ENCODE data around the gene PEPD.

The PEPD gene

GRCh38 chr19:33402421-33403220 is 119.0 kb downstream of the PEPD start:
- H3K9me3 ChIP-seq (ENCODE audit: low read length): no peaks in the 10 kb centered on the region
- no peaks in the 10 kb centered on the region for H3K36me3 ChIP-seq (ENCODE audit: insufficient read depth, low read length)
- H3K4me1 ChIP-seq (ENCODE audit: insufficient read depth, low read length): peaks cover 11% of the 10 kb centered on the region
- no peak overlapping the region for H3K9ac ChIP-seq (ENCODE audit: low read length)
- no peaks in the 10 kb centered on the region for H3K27me3 ChIP-seq (ENCODE audit: control insufficient read depth in 1 of 2, insufficient read depth in 2 of 2, low read length in 2 of 2)
- H3K27ac ChIP-seq (ENCODE audit: low read depth, low read length): no peak overlapping the region
- H3K4me3 ChIP-seq (ENCODE audit: low read depth in 1 of 2, low read length in 2 of 2): no peak overlapping the region

- Histone ChIP-seq H3K27me3 (ENCODE audit: control insufficient read depth in 1 of 2, insufficient read depth in 2 of 2, low read length in 2 of 2) (no peaks in the 10 kb centered on the region), H3K4me1 (ENCODE audit: insufficient read depth, low read length) (peaks cover 11% of the 10 kb centered on the region), H3K36me3 (ENCODE audit: insufficient read depth, low read length) (no peaks in the 10 kb centered on the region), H3K4me3 (ENCODE audit: low read depth in 1 of 2, low read length in 2 of 2) (no peak overlapping the region), H3K9ac (ENCODE audit: low read length) (no peak overlapping the region), H3K27ac (ENCODE audit: low read depth, low read length) (no peak overlapping the region), H3K9me3 (ENCODE audit: low read length) (no peaks in the 10 kb centered on the region)
These were observed 119.7 kb downstream of the PEPD start for GRCh38 chr19:33401683-33402420.

DNA sequence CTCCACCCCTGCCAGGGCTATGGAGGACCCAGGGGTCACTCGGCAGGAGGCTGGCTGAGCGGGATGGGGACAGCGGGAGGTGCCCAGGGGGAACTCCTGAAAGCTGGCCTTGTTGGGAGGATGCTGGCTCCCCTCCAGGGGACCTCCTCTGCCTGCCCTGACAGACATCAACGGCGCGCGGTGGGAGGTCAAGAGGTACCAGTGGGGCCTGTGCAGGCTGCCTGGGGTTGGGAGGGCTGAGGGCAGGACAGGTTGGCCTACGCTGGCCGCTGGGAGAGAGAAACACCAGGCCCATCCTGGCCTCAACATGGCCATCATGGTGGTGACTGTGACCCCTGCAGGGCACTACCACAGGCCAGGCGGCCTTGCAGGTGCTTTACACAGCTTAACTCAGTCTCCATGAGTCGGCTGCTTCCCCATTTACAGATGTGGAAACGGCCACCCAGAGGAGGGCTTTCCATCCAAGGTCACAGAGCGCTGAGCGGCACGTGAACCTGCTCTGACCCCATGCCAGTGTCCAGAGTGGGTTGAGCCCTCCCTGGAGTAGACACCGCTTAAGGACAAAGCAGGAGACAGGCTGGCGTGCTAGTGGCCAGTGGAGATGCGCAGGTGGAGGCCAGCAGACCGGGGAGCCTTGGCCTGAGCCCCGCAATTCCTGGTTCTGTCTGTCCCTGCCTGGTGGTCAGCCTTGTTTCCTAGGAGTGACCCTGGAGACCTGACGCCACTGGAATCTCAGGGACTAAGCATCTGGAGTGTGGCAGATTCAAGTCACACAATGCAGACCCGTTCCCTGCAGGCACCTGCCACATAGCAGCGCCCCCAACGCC is 120.5 kb downstream of the PEPD start:
- Histone ChIP-seq H3K27me3 (ENCODE audit: control insufficient read depth in 1 of 2, insufficient read depth in 2 of 2, low read length in 2 of 2) (no peaks in the 10 kb centered on the region), H3K9ac (ENCODE audit: low read length) (no peak overlapping the region), H3K36me3 (ENCODE audit: insufficient read depth, low read length) (no peaks in the 10 kb centered on the region), H3K27ac (ENCODE audit: low read depth, low read length) (no peak overlapping the region), H3K9me3 (ENCODE audit: low read length) (no peaks in the 10 kb centered on the region), H3K4me1 (ENCODE audit: insufficient read depth, low read length) (peaks cover 11% of the 10 kb centered on the region), H3K4me3 (ENCODE audit: low read depth in 1 of 2, low read length in 2 of 2) (no peak overlapping the region)

GRCh38 chr19:33399745-33400681 is 121.6 kb downstream of the PEPD start:
- Histone ChIP-seq H3K27ac (ENCODE audit: low read depth, low read length) (no peak overlapping the region), H3K4me3 (ENCODE audit: low read depth in 1 of 2, low read length in 2 of 2) (no peak overlapping the region), H3K27me3 (ENCODE audit: control insufficient read depth in 1 of 2, insufficient read depth in 2 of 2, low read length in 2 of 2) (no peaks in the 10 kb centered on the region), H3K36me3 (ENCODE audit: insufficient read depth, low read length) (no peaks in the 10 kb centered on the region), H3K4me1 (ENCODE audit: insufficient read depth, low read length) (peaks cover 16% of the 10 kb centered on the region), H3K9ac (ENCODE audit: low read length) (no peak overlapping the region), H3K9me3 (ENCODE audit: low read length) (no peaks in the 10 kb centered on the region)

- H3K4me3 ChIP-seq (ENCODE audit: low read depth in 1 of 2, low read length in 2 of 2): no peak overlapping the region
- peaks cover 16% of the 10 kb centered on the region for H3K4me1 ChIP-seq (ENCODE audit: insufficient read depth, low read length)
- no peak overlapping the region for H3K9ac ChIP-seq (ENCODE audit: low read length)
- no peaks in the 10 kb centered on the region for H3K27me3 ChIP-seq (ENCODE audit: control insufficient read depth in 1 of 2, insufficient read depth in 2 of 2, low read length in 2 of 2)
- H3K9me3 ChIP-seq (ENCODE audit: low read length): no peaks in the 10 kb centered on the region
- H3K36me3 ChIP-seq (ENCODE audit: insufficient read depth, low read length): no peaks in the 10 kb centered on the region
- no peak overlapping the region for H3K27ac ChIP-seq (ENCODE audit: low read depth, low read length)
These were observed 122.4 kb downstream of the PEPD start for GRCh38 chr19:33399081-33399744.

GRCh38 chr19:33398361-33399060 is 123.1 kb downstream of the PEPD start:
- Histone ChIP-seq H3K9ac (ENCODE audit: low read length) (no peak overlapping the region), H3K9me3 (ENCODE audit: low read length) (no peaks in the 10 kb centered on the region), H3K27me3 (ENCODE audit: control insufficient read depth in 1 of 2, insufficient read depth in 2 of 2, low read length in 2 of 2) (no peaks in the 10 kb centered on the region), H3K36me3 (ENCODE audit: insufficient read depth, low read length) (no peaks in the 10 kb centered on the region), H3K4me1 (ENCODE audit: insufficient read depth, low read length) (peaks cover 10% of the 10 kb centered on the region), H3K4me3 (ENCODE audit: low read depth in 1 of 2, low read length in 2 of 2) (no peak overlapping the region), H3K27ac (ENCODE audit: low read depth, low read length) (no peak overlapping the region)

- no peak overlapping the region for H3K9ac ChIP-seq (ENCODE audit: low read length)
- no peaks in the 10 kb centered on the region for H3K27me3 ChIP-seq (ENCODE audit: control insufficient read depth in 1 of 2, insufficient read depth in 2 of 2, low read length in 2 of 2)
- no peaks in the 10 kb centered on the region for H3K36me3 ChIP-seq (ENCODE audit: insufficient read depth, low read length)
- no peaks in the 10 kb centered on the region for H3K9me3 ChIP-seq (ENCODE audit: low read length)
- H3K4me1 ChIP-seq (ENCODE audit: insufficient read depth, low read length): peaks cover 11% of the 10 kb centered on the region
- H3K27ac ChIP-seq (ENCODE audit: low read depth, low read length): no peak overlapping the region
- H3K4me3 ChIP-seq (ENCODE audit: low read depth in 1 of 2, low read length in 2 of 2): no peak overlapping the region
These were observed 123.8 kb downstream of the PEPD start for GRCh38 chr19:33397536-33398360.

DNA sequence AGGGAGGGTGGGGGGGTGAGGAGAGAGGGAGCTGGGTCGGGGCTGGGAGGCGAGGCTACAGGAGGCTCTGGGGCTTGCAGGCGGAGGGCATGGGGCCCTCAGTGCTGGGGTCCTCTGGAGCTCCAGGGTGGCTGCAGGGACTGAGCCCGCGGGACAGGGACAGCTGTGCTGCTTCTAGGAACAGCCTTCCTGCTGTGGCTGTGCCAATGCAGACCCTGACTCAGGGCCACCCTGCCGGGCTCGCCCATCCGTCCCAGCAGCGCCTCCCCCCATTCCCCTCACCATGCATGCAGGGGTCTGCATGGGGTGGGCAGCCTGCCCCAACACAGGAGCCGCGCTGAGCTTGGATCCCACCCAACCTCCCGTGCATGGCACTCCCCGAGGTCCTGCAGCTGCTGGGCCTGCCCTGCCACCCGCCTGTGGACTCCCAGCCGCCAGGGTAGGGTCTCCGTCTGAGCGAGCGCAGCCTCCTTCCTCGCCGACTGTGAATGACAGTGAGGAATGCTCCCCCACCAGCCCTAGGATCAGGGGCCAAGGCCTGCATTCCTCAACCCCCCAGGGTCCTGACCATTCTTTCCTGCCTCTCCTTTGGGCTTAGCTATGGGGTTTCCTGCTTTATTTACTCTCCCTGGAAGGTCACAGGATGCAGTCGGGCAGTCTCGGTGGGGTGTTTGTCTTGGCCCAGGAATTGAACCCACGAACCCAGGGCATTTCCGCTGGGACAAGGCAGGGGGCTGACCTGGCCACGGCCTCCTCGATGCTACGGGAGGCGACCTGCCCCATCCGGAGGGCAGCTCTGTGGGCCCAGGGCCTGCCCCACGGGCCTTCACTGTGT is 124.7 kb downstream of the PEPD start:
- H3K27me3 ChIP-seq (ENCODE audit: control insufficient read depth in 1 of 2, insufficient read depth in 2 of 2, low read length in 2 of 2): no peaks in the 10 kb centered on the region
- no peak overlapping the region for H3K27ac ChIP-seq (ENCODE audit: low read depth, low read length)
- H3K9me3 ChIP-seq (ENCODE audit: low read length): no peaks in the 10 kb centered on the region
- H3K4me3 ChIP-seq (ENCODE audit: low read depth in 1 of 2, low read length in 2 of 2): no peak overlapping the region
- peaks cover 19% of the 10 kb centered on the region for H3K4me1 ChIP-seq (ENCODE audit: insufficient read depth, low read length)
- H3K36me3 ChIP-seq (ENCODE audit: insufficient read depth, low read length): no peaks in the 10 kb centered on the region
- no peak overlapping the region for H3K9ac ChIP-seq (ENCODE audit: low read length)

All from muscle layer of colon (tissue), 2 donors.